K562 (cell line): Measurements from ENCODE around the gene KLKB1. TPM values are rescaled to one million over a fixed set of nuclear protein-coding genes. Genes with fewer than 3 reads are reported as not detected.

ENCODE experiments used
- ATAC-seq: fragments of 200-7000 bp; cut with Tn5 transposase; 3 replicates; pipeline ENCODE4 v1.9.1; 2020; ENCODE audit warnings: moderate library complexity
- BruUV-seq: library from RNA; stranded (reverse); fragments of 400-500 nt; replicated peaks from 2 replicates; lab custom pipeline; 2021; lab: Mats Ljungman, UMichigan
- CTCF ChIA-PET: fragments of 300-600 bp; formaldehyde crosslinking; extraction: SDS; loops from one replicate; lab custom pipeline; 2021; ENCODE audit warnings: low intra/inter-chr PET ratio; lab: Yijun Ruan, JAX
- POLR2A ChIA-PET: fragments of 300-600, 350-650 bp; sonication (Branson Sonifier 250); formaldehyde crosslinking; extraction: SDS; loops from one replicate; lab custom pipeline; 2021; ENCODE audit warnings: antibody characterized with exemption, inconsistent platforms; lab: Yijun Ruan, JAX
- DNase-seq, 4 experiments: peaks; one replicate each; pipeline versions ENCODE4 v3.0.0 to v3.0.0-alpha.2; 2011 to 2018; ENCODE audit warnings: low spot score in 3 of 4, mixed read lengths in 3 of 4; ENCODE audit errors: extremely low read depth in 1 of 4
- FAIRE-seq: peaks from 2 replicates; lab custom pipeline; 2011; peaks lifted over from hg19 to GRCh38; lab: Jason Lieb, UNC
- H2AFZ ChIP-seq: 2 replicates; pipeline ENCODE4 v1.6.0; 2011; ENCODE audit warnings: low read depth, low read length, control low read depth, inconsistent platforms
- H3K27ac ChIP-seq: fragments of 200-600 bp; 3 replicates; pipeline ENCODE4 v1.8.0; 2011; ENCODE audit warnings: low read depth, mild to moderate bottlenecking, control low read depth, inconsistent platforms, low read length, moderate library complexity, mixed read lengths; ENCODE audit errors: extremely low read depth
- H3K27me3 ChIP-seq, 2 experiments: fragments of 300-600 bp in 1 of 2; 2 replicates in 1 of 2; 3 replicates in 1 of 2; pipeline versions ENCODE4 v1.6.0 to v1.8.0; 2011; ENCODE audit warnings: inconsistent platforms in 2 of 2, low read length in 2 of 2, mild to moderate bottlenecking in 1 of 2, mixed read lengths in 1 of 2, moderate library complexity in 1 of 2; ENCODE audit not compliant: control insufficient read depth in 2 of 2, insufficient read depth in 2 of 2
- H3K36me3 ChIP-seq: fragments of 300-600 bp; 3 replicates; pipeline ENCODE4 v1.8.0; 2011; ENCODE audit warnings: mild to moderate bottlenecking, low read length, inconsistent platforms; ENCODE audit not compliant: control insufficient read depth, insufficient read depth
- H3K4me1 ChIP-seq, 2 experiments: fragments of 200-600 bp in 1 of 2; replicated peaks in 1 of 2; 2 replicates in 1 of 2; 3 replicates in 1 of 2; pipeline versions ENCODE4 v1.5.1 to v1.8.0; 2011; ENCODE audit warnings: inconsistent platforms in 2 of 2, low read length in 2 of 2, mild to moderate bottlenecking in 1 of 2, mixed read lengths in 1 of 2, moderate library complexity in 1 of 2; ENCODE audit not compliant: control insufficient read depth in 2 of 2, insufficient read depth in 2 of 2
- H3K4me2 ChIP-seq: 2 replicates; pipeline ENCODE4 v1.6.1; 2011; ENCODE audit warnings: low read length, control low read depth, inconsistent platforms, mixed read lengths; ENCODE audit not compliant: insufficient read depth
- H3K4me3 ChIP-seq: fragments of 200-600 bp; sonication (generic), shearing (Covaris generic); 2 replicates; pipeline ENCODE4 v1.5.1; 2016; ENCODE audit warnings: control low read depth, inconsistent platforms
- H3K79me2 ChIP-seq: fragments of 200-600 bp; 3 replicates; pipeline ENCODE4 v1.8.0; 2011; ENCODE audit warnings: low read length, inconsistent platforms; ENCODE audit not compliant: control insufficient read depth, insufficient read depth
- H3K9ac ChIP-seq, 2 experiments: 2 replicates each; pipeline versions ENCODE4 v1.6.0 to v1.6.1; 2011; ENCODE audit warnings: low read depth in 2 of 2, low read length in 2 of 2, control low read depth in 1 of 2, inconsistent platforms in 1 of 2, mild to moderate bottlenecking in 1 of 2, mixed read lengths in 1 of 2; ENCODE audit not compliant: insufficient read depth in 1 of 2
- H3K9me1 ChIP-seq: one replicate; pipeline ENCODE4 v1.6.0; 2011; ENCODE audit warnings: inconsistent platforms, mild to moderate bottlenecking, low read length, moderate library complexity; ENCODE audit not compliant: control insufficient read depth, insufficient read depth
- H3K9me3 ChIP-seq: replicated peaks from 2 replicates; pipeline ENCODE4 v1.5.1; 2011; ENCODE audit warnings: low read depth, low read length, inconsistent platforms; ENCODE audit not compliant: control insufficient read depth, insufficient read depth
- H4K20me1 ChIP-seq: replicated peaks from 2 replicates; pipeline ENCODE4 v1.6.1; 2011; ENCODE audit warnings: low read length, inconsistent platforms, mixed read lengths; ENCODE audit not compliant: control insufficient read depth, insufficient read depth
- FOXA1 ChIP-seq: fragments of 450-650 bp; IDR thresholded peaks from 2 replicates; pipeline ENCODE4 v1.6.1; 2016; ENCODE audit warnings: mild to moderate bottlenecking, borderline replicate concordance
- FOXM1 ChIP-seq, 2 experiments: fragments of 450-650 bp in 1 of 2; sonication (generic) in 1 of 2; formaldehyde crosslinking in 1 of 2; IDR thresholded peaks; 2 replicates each; pipeline versions ENCODE4 v1.6.1 to v1.9.0; 2017 to 2022; ENCODE audit warnings: low read depth in 2 of 2, mild to moderate bottlenecking in 2 of 2, missing genetic modification reagents in 1 of 2, moderate library complexity in 1 of 2
- MCM3 ChIP-seq: fragments of 450-650 bp; IDR thresholded peaks from 2 replicates; pipeline ENCODE4 v1.6.1; 2016
- MECOM ChIP-seq: fragments of 250-450 bp; sonication (Bioruptor Pico); IDR thresholded peaks from 2 replicates; pipeline ENCODE4 v1.8.0; 2022; ENCODE audit warnings: inconsistent platforms
- NELFE ChIP-seq: IDR thresholded peaks from 2 replicates; pipeline ENCODE4 v1.6.1; 2011; ENCODE audit warnings: mild to moderate bottlenecking; ENCODE audit not compliant: insufficient read depth, insufficient read length
- PTRF ChIP-seq: fragments of 450-650 bp; IDR thresholded peaks from 2 replicates; pipeline ENCODE4 v1.6.1; 2016; ENCODE audit warnings: mild to moderate bottlenecking, missing genetic modification characterization, missing compliant biosample characterization
- RHOXF2B ChIP-seq: fragments of 250-450 bp; sonication (Bioruptor Pico); conservative IDR thresholded peaks from 2 replicates; pipeline ENCODE4 v1.5.1; 2021
- SIN3A ChIP-seq, 2 experiments: fragments of 150-350 bp in 1 of 2; IDR thresholded peaks; 2 replicates each; pipeline ENCODE4 v1.6.1; 2011 to 2016; ENCODE audit warnings: borderline replicate concordance in 2 of 2, low read depth in 2 of 2, low read length in 2 of 2, mild to moderate bottlenecking in 2 of 2, moderate library complexity in 2 of 2; ENCODE audit not compliant: control insufficient read depth in 1 of 2
- TRIM24 ChIP-seq, 2 experiments: fragments of 450-650 bp; IDR thresholded peaks; 2 replicates each; pipeline ENCODE4 v1.6.1; 2016
- ZNF436 ChIP-seq: fragments of 250-450, 450-650 bp; sonication (Bioruptor Pico); formaldehyde crosslinking; IDR thresholded peaks from 2 replicates; pipeline ENCODE4 v1.7.0; 2020; ENCODE audit warnings: mild to moderate bottlenecking
- WGBS: fragments of 100-300 bp; shearing (Covaris generic); methylation state at CpG from one replicate; pipeline ENCODE4 v1.1.6; 2016; ENCODE audit warnings: low coverage, mixed read lengths; ENCODE audit not compliant: insufficient coverage; ENCODE audit errors: missing lambda C conversion rate; 5-methylcytosine and 5-hydroxymethylcytosine counted together
- in situ Hi-C: fragments of 300-500 bp; cut with MboI; formaldehyde crosslinking; loops from 4 replicates; pipeline ENCODE4 v1.15.0; 2018; ENCODE audit warnings: inconsistent platforms, mixed read lengths
- intact Hi-C: fragments of 100-400 bp; cut with micrococcal nuclease; formaldehyde crosslinking; loops from 2 replicates; pipeline ENCODE4 v1.14.2; 2022
- polyA plus RNA-seq, 8 experiments: library from polyadenylated mRNA; depleted of rRNA in 4 of 8; stranded (reverse) in 5 of 8; unstranded in 3 of 8; fragments of >200 nt; fragmentation: Nextera tagmentation in 2 of 8; fragmentation: Illumina TruSeq in 1 of 8; extraction: Ambion mirVana in 2 of 8; extraction: Trizol in 1 of 8; gene quantifications; 2 replicates each; pipeline versions ENCODE4 v1.2.1 to v1.2.3, GENCODE V29; 2011 to 2014; ENCODE audit warnings: inconsistent platforms in 1 of 8, missing spikeins in 1 of 8
- total RNA-seq, 7 experiments: library from RNA; depleted of rRNA in 6 of 7; stranded (reverse); fragments of >200 nt in 6 of 7; fragmentation: Illumina TruSeq in 2 of 7; extraction: Trizol in 2 of 7; gene quantifications; 2 replicates each; pipeline versions ENCODE4 v1.2.1 to v1.2.3, GENCODE V29; 2011 to 2021; ENCODE audit warnings: low replicate concordance in 1 of 7
- TF ChIP-seq, protein P1 (sequence below): fragments of 450-650 bp; formaldehyde crosslinking; IDR thresholded peaks from 2 replicates; pipeline ENCODE4 v1.4.0; 2022; ENCODE audit warnings: missing genetic modification characterization
- TF ChIP-seq, protein P2 (sequence below), 3 experiments: fragments of 200-800 bp in 1 of 3; sonication (Bioruptor generic) in 1 of 3; sonication (generic) in 1 of 3; formaldehyde crosslinking in 1 of 3; IDR thresholded peaks; 2 replicates each; pipeline versions ENCODE4 v1.6.1 to v1.8.0; 2016 to 2022; ENCODE audit warnings: mild to moderate bottlenecking in 2 of 3, missing compliant biosample characterization in 2 of 3, missing genetic modification characterization in 2 of 3, missing genetic modification reagents in 1 of 3
- TF ChIP-seq, protein P3 (sequence below): sonication (generic); formaldehyde crosslinking; IDR thresholded peaks from 2 replicates; pipeline ENCODE4 v1.9.0; 2022; ENCODE audit warnings: mild to moderate bottlenecking, missing genetic modification reagents
- TF ChIP-seq, protein P4 (sequence below): sonication (generic); formaldehyde crosslinking; IDR thresholded peaks from 2 replicates; pipeline ENCODE4 v1.8.1; 2022; ENCODE audit warnings: missing genetic modification reagents

Gene KLKB1
- total and polyA plus RNA-seq, 9 of the 15 experiments (the other 6 are each of a cell fraction or from before 2014, with no cell fraction given), result 0.27 TPM; not detected in 8

DNA sequence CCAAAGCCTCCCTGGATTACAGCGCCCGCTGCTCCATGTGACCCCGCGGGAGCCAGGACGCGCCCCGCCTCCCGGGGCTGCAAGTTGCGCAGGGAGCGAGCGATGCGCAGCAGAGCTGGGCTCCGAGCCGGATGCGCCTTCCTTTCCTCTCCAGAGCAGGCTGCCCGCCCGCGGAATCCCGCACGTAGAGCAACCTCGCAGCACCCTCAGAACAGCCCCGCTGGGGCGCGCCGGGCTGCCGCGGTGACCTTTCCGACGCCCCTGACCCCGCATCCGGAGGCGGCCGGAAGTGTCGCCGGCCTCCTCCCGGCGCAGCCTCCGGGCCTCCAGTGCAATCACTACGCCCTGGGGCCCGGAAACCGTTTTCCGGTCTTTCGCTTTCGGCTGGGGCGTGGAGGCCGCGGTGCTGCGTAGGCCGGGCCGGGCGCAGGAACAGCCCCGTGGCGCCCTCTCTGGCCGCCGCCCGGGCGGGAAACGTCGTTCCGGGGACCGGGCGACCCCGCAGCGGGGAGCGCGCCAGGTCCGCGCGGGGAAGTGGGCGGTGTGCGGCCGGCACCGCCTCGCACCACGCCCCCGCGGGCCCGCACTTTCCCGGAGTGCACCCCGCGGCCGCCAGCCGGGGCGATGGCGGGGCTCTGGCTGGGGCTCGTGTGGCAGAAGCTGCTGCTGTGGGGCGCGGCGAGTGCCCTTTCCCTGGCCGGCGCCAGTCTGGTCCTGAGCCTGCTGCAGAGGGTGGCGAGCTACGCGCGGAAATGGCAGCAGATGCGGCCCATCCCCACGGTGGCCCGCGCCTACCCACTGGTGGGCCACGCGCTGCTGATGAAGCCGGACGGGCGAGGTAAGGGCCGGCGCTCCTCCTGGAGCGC is 35.9 kb upstream of the KLKB1 start, which contains the start of gene CYP4V2 (continued):
- TF ChIP-seq, protein P1, sequence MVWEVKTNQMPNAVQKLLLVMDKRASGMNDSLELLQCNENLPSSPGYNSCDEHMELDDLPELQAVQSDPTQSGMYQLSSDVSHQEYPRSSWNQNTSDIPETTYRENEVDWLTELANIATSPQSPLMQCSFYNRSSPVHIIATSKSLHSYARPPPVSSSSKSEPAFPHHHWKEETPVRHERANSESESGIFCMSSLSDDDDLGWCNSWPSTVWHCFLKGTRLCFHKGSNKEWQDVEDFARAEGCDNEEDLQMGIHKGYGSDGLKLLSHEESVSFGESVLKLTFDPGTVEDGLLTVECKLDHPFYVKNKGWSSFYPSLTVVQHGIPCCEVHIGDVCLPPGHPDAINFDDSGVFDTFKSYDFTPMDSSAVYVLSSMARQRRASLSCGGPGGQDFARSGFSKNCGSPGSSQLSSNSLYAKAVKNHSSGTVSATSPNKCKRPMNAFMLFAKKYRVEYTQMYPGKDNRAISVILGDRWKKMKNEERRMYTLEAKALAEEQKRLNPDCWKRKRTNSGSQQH (CRISPR knock-in tag), result no peak
- TF ChIP-seq FOXA1 (no peak), TRIM24 (IDR thresholded peaks at IDR 0.05) (peak in 1 of 2 experiments; percentile 48; a peak in 2 of 4 replicates), MECOM (CRISPR knock-in tag) (no peak), RHOXF2B (CRISPR knock-in tag) (no peak)
- TF ChIP-seq, all 486 proteins: peak for 162

DNA sequence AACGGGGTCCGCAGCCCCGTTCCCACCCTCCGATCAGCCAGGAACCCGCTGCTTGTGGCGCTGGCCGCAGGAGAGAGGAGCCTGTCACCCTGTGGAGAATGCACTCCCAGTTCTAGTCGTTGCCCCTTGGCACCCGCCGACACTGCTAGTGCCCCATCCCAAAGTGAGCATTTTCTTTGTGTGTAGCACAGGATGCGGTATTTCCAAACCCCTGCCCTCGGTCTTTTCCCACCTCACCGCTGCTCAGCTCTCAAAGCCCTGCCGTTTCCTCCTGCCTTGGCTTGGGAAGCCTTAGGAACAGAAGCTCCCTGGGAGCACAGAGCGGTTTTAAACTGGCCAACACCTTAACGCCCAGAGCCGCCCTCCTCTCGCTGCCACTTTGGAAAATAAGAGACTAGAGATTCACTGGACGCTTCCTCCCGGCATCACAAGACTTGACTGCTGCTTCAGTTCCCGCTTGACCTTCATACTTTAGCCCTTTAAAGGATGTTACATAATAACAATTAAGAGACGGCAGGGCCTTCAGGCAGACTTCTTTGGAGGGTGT is 35.2 kb upstream of the KLKB1 start:
- Histone ChIP-seq H4K20me1 (no peaks in the 10 kb centered on the region), H3K4me3 (peak overlapping the region; percentile 78), H3K9ac (peak overlapping the region; percentile 87 to 98), H3K27me3 (no peaks in the 10 kb centered on the region), H3K36me3 (no peaks in the 10 kb centered on the region), H3K9me3 (no peaks in the 10 kb centered on the region), H3K4me2 (peak overlapping the region; percentile 90), H3K79me2 (peaks cover 23% of the 10 kb centered on the region), H3K4me1 (peaks cover 13 to 16% of the 10 kb centered on the region in 2 experiments), H3K9me1 (no peaks in the 10 kb centered on the region), H2AFZ (peak overlapping the region; percentile 97), H3K27ac (peak overlapping the region; percentile 94)
- DNase-seq (peak in 1 of 4 experiments; percentile 52), ATAC-seq (peak; percentile 40), FAIRE-seq (no peak)
- intact Hi-C loops, result no loop called here
- WGBS, result under 1% methylated on average over 22 of the region's 22 CpGs
- POLR2A ChIA-PET, result interaction anchor here (0.8 to 2.0 kb wide), 2 partner anchors 14 to 291 kb away, joined by 3 to 12 read pairs; no protein-coding TSS in a partner anchor
- in situ Hi-C loops, result no loop called here
- CTCF ChIA-PET, result no interaction called here
- no TSS peak for BruUV-seq
- TF ChIP-seq, protein P2, sequence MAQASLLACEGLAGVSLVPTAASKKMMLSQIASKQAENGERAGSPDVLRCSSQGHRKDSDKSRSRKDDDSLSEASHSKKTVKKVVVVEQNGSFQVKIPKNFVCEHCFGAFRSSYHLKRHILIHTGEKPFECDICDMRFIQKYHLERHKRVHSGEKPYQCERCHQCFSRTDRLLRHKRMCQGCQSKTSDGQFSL (CRISPR knock-in tag; IDR thresholded peaks at IDR 0.05), result no peak
- TF ChIP-seq, protein P2 (tag; IDR thresholded peaks at IDR 0.05), result no peak
- no peak for TF ChIP-seq MCM3
- no peak for TF ChIP-seq PTRF
- TF ChIP-seq, protein P3, sequence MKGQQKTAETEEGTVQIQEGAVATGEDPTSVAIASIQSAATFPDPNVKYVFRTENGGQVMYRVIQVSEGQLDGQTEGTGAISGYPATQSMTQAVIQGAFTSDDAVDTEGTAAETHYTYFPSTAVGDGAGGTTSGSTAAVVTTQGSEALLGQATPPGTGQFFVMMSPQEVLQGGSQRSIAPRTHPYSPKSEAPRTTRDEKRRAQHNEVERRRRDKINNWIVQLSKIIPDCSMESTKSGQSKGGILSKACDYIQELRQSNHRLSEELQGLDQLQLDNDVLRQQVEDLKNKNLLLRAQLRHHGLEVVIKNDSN, result peak; percentile 24; the same call in 1 of the 2 replicates
- TF ChIP-seq NELFE, result no peak
- no peak for TF ChIP-seq ZNF436 (CRISPR knock-in tag)
- TF ChIP-seq FOXM1 (IDR thresholded peaks at IDR 0.05; ENCODE audit: low read depth), result no peak
- no peak for TF ChIP-seq FOXM1 (CRISPR knock-in tag; IDR thresholded peaks at IDR 0.05; ENCODE audit: low read depth)
- TF ChIP-seq, protein P4, sequence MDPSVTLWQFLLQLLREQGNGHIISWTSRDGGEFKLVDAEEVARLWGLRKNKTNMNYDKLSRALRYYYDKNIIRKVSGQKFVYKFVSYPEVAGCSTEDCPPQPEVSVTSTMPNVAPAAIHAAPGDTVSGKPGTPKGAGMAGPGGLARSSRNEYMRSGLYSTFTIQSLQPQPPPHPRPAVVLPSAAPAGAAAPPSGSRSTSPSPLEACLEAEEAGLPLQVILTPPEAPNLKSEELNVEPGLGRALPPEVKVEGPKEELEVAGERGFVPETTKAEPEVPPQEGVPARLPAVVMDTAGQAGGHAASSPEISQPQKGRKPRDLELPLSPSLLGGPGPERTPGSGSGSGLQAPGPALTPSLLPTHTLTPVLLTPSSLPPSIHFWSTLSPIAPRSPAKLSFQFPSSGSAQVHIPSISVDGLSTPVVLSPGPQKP (CRISPR knock-in tag), result no peak
- TF ChIP-seq SIN3A (IDR thresholded peaks at IDR 0.05; ENCODE audit: borderline replicate concordance in 2 of 2, control insufficient read depth in 1 of 2, low read depth in 2 of 2, low read length in 2 of 2), result no peak
